Measurements from ENCODE around the gene LCN1. TPM values are rescaled to one million over a fixed set of nuclear protein-coding genes. Genes with fewer than 3 reads are reported as not detected.
"Not testable (repeated sequence)": the region's sequence is repeated elsewhere in the genome, so short reads cannot be mapped to it uniquely, and the experiment has no call there.

Gene LCN1
- total RNA-seq, 1 donor from 2014 or later, result not detected

- no peak for DNase-seq
Observed at GRCh38 chr9:135504262-135505243, 16.7 kb upstream of the LCN1 start.

- DNase-seq, result no peak
Observed at GRCh38 chr9:135505406-135506187, 15.6 kb upstream of the LCN1 start.

GRCh38 chr9:135506327-135507103 lies 14.7 kb upstream of the LCN1 start:
- no peak for DNase-seq

GRCh38 chr9:135507104-135508035 lies 13.9 kb upstream of the LCN1 start:
- DNase-seq, result no peak

GRCh38 chr9:135508211-135508820 lies 12.9 kb upstream of the LCN1 start:
- no peak for DNase-seq

GRCh38 chr9:135509458-135509857 lies 11.8 kb upstream of the LCN1 start:
- no peak for DNase-seq

GRCh38 chr9:135512241-135512603 lies 9.0 kb upstream of the LCN1 start:
- no peak for DNase-seq

GRCh38 chr9:135512904-135513303 lies 8.3 kb upstream of the LCN1 start:
- no peak for DNase-seq

GRCh38 chr9:135513351-135513846 lies 7.8 kb upstream of the LCN1 start:
- no peak for DNase-seq

- not testable (repeated sequence) for DNase-seq
Observed at GRCh38 chr9:135513906-135514305, 7.3 kb upstream of the LCN1 start.

GRCh38 chr9:135514342-135515082 lies 6.7 kb upstream of the LCN1 start:
- no peak for DNase-seq

GRCh38 chr9:135515083-135515951 lies 5.9 kb upstream of the LCN1 start:
- DNase-seq, result no peak

GRCh38 chr9:135516132-135516860 lies 4.9 kb upstream of the LCN1 start:
- DNase-seq, result no peak

GRCh38 chr9:135517407-135517822 lies 3.8 kb upstream of the LCN1 start:
- no peak for DNase-seq

GRCh38 chr9:135519179-135519971 lies 1.9 kb upstream of the LCN1 start:
- no peak for DNase-seq

GRCh38 chr9:135521608-135522095 lies 412 bp downstream of the LCN1 start:
- no peak for DNase-seq

Data from skin of body (tissue), 2 donors.